GM10266 (cell line): ENCODE results near the gene ARHGEF16.

Source experiments
- DNase-seq: peaks from one replicate; pipeline ENCODE4 v3.0.0; 2012; ENCODE audit errors: extremely low spot score
- CTCF ChIP-seq: IDR thresholded peaks from 2 replicates; pipeline ENCODE4 v1.5.1; 2012; ENCODE audit warnings: mild to moderate bottlenecking, low read depth; ENCODE audit not compliant: control insufficient read depth, insufficient read depth; ENCODE audit errors: missing control alignments

The ARHGEF16 gene

GRCh38 chr1:3409366-3410141 lies 44.9 kb upstream of the ARHGEF16 start:
- DNase-seq: no peak
- no peak for TF ChIP-seq CTCF

GRCh38 chr1:3410142-3410925 lies 44.1 kb upstream of the ARHGEF16 start:
- TF ChIP-seq CTCF: no peak
- no peak for DNase-seq

GRCh38 chr1:3411806-3412205 lies 42.7 kb upstream of the ARHGEF16 start:
- DNase-seq: no peak
- TF ChIP-seq CTCF: no peak

- no peak for TF ChIP-seq CTCF
- no peak for DNase-seq
These were observed 42.1 kb upstream of the ARHGEF16 start for GRCh38 chr1:3412376-3412775.

GRCh38 chr1:3413975-3414710 lies 40.3 kb upstream of the ARHGEF16 start:
- DNase-seq: no peak
- no peak for TF ChIP-seq CTCF

GRCh38 chr1:3415260-3416090 lies 39.0 kb upstream of the ARHGEF16 start:
- no peak for TF ChIP-seq CTCF
- DNase-seq: no peak
